HEK293 (cell line): ENCODE measurements around the gene C1orf167.

Source experiments
- CTCF ChIP-seq: fragments of 450-650 bp; formaldehyde crosslinking; IDR thresholded peaks from 2 replicates; pipeline ENCODE4 v1.5.1; 2016; ENCODE audit warnings: missing biosample characterization, missing genetic modification characterization
- HOXA7 ChIP-seq: sonication (generic); formaldehyde crosslinking; IDR thresholded peaks from 2 replicates; pipeline ENCODE4 v1.8.1; 2022; ENCODE audit warnings: missing genetic modification reagents, borderline replicate concordance
- REST ChIP-seq: fragments of 450-650 bp; formaldehyde crosslinking; IDR thresholded peaks from 2 replicates; pipeline ENCODE4 v1.5.1; 2016; ENCODE audit warnings: missing biosample characterization, missing genetic modification characterization
- TSHZ1 ChIP-seq: fragments of 450-650 bp; formaldehyde crosslinking; IDR thresholded peaks from 2 replicates; pipeline ENCODE4 v1.5.1; 2016; ENCODE audit warnings: missing biosample characterization, missing genetic modification characterization, borderline replicate concordance
- ZBTB8A ChIP-seq: fragments of 450-650 bp; formaldehyde crosslinking; IDR thresholded peaks from 2 replicates; pipeline ENCODE4 v1.5.1; 2016; ENCODE audit warnings: missing biosample characterization, missing genetic modification characterization
- ZNF175 ChIP-seq: fragments of 450-650 bp; formaldehyde crosslinking; IDR thresholded peaks from 2 replicates; pipeline ENCODE4 v1.5.1; 2016; ENCODE audit warnings: missing biosample characterization, missing genetic modification characterization
- ZNF18 ChIP-seq: fragments of 450-650 bp; formaldehyde crosslinking; IDR thresholded peaks from 2 replicates; pipeline ENCODE4 v1.5.1; 2016; ENCODE audit warnings: missing biosample characterization, missing genetic modification characterization
- ZNF274 ChIP-seq, 2 experiments: fragments of 200-500 bp in 1 of 2; fragments of 450-650 bp in 1 of 2; sonication (Bioruptor generic) in 1 of 2; formaldehyde crosslinking in 1 of 2; IDR thresholded peaks; 2 replicates each; pipeline versions ENCODE4 v1.5.1 to v1.6.1; 2014 to 2016; ENCODE audit warnings: borderline replicate concordance in 1 of 2, inconsistent platforms in 1 of 2, low read length in 1 of 2, missing biosample characterization in 1 of 2, missing genetic modification characterization in 1 of 2
- ZNF280C ChIP-seq: fragments of 450-650 bp; formaldehyde crosslinking; IDR thresholded peaks from 2 replicates; pipeline ENCODE4 v1.5.1; 2016; ENCODE audit warnings: missing biosample characterization, missing genetic modification characterization

GRCh38 chr1:11759791-11760190 lies 2.2 kb upstream of the C1orf167 start:
- TF ChIP-seq ZNF274 (IDR thresholded peaks at IDR 0.05; ENCODE audit: low read length) (no peak), ZNF274 (tag by site-specific recombination; IDR thresholded peaks at IDR 0.05; ENCODE audit: borderline replicate concordance) (no peak), HOXA7 (CRISPR knock-in tag) (no peak), REST (tag by site-specific recombination) (no peak), CTCF (tag by site-specific recombination) (no peak), TSHZ1 (tag by site-specific recombination) (no peak), ZBTB8A (no peak), ZNF175 (no peak), ZNF280C (no peak), ZNF18 (tag by site-specific recombination) (no peak)
